Islet of Langerhans (tissue), 1 donor: ENCODE measurements around the gene MTMR1.

Source experiments
- FAIRE-seq: peaks from one replicate; lab custom pipeline; 2011; peaks lifted over from hg19 to GRCh38; lab: Jason Lieb, UNC

MTMR1 gene

GRCh38 chrX:150790021-150790420 lies 96.8 kb downstream of the MTMR1 start:
- no peak for FAIRE-seq

- no peak for FAIRE-seq
Observed at GRCh38 chrX:150792949-150793527, 99.8 kb downstream of the MTMR1 start.

- FAIRE-seq: no peak
Observed at GRCh38 chrX:150805736-150806135, 112.5 kb downstream of the MTMR1 start.

GRCh38 chrX:150806827-150807226 lies 113.6 kb downstream of the MTMR1 start:
- FAIRE-seq: no peak

GRCh38 chrX:150813922-150814321 lies 120.7 kb downstream of the MTMR1 start:
- FAIRE-seq: no peak
